NB4 (cell line): ENCODE measurements around the gene ADAM8.

Experiments
- DNase-seq: peaks from one replicate; pipeline ENCODE4 v3.0.0; 2010; ENCODE audit warnings: low read depth
- H3K4me3 ChIP-seq: one replicate; pipeline ENCODE4 v1.5.1; 2011; ENCODE audit warnings: mild to moderate bottlenecking, low read depth, low read length, moderate library complexity
- MYC ChIP-seq: IDR thresholded peaks from 2 replicates; pipeline ENCODE4 v1.6.1; 2011; ENCODE audit warnings: low read depth, low read length
- POLR2A ChIP-seq: IDR thresholded peaks from 2 replicates; pipeline ENCODE4 v1.6.1; 2011; ENCODE audit warnings: mild to moderate bottlenecking; ENCODE audit not compliant: insufficient read length; ENCODE audit errors: extremely low read depth
- TF ChIP-seq, protein P1 (sequence below): IDR thresholded peaks from one replicate; pipeline ENCODE4 v1.5.1; 2012; ENCODE audit warnings: low read depth, low read length
- TF ChIP-seq, protein P2 (sequence below): IDR thresholded peaks from 2 replicates; pipeline ENCODE4 v1.6.1; 2011; ENCODE audit warnings: low read depth, low read length

ADAM8 gene

DNA sequence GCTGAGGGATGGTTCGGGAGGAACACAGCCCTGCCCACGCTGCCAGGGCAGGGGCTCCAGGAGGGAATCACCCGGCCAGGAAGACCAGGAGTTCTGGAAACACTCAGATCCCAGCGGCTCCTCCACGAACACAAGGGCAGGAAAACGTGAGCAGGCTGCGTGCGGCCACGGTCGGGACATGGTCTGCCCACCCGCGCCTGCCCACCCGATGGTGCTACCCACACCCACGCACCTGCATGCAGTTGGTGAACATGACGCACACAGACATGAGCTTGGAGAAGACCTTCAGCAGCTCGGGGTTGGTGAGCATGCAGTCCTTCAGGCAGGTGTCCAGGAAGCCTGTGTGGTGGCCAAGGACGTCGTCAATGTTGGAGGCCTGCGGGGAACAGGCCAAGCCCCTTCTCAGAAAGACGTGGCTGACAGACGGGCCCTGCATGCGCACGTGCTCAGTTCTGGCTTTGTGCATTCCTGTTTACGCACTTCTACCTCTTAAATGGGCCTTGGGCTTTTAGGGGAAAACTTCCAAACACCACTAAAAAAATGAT is 6.2 kb upstream of the ADAM8 start:
- DNase-seq: no peak
- no peak for TF ChIP-seq POLR2A
- TF ChIP-seq, protein P1, sequence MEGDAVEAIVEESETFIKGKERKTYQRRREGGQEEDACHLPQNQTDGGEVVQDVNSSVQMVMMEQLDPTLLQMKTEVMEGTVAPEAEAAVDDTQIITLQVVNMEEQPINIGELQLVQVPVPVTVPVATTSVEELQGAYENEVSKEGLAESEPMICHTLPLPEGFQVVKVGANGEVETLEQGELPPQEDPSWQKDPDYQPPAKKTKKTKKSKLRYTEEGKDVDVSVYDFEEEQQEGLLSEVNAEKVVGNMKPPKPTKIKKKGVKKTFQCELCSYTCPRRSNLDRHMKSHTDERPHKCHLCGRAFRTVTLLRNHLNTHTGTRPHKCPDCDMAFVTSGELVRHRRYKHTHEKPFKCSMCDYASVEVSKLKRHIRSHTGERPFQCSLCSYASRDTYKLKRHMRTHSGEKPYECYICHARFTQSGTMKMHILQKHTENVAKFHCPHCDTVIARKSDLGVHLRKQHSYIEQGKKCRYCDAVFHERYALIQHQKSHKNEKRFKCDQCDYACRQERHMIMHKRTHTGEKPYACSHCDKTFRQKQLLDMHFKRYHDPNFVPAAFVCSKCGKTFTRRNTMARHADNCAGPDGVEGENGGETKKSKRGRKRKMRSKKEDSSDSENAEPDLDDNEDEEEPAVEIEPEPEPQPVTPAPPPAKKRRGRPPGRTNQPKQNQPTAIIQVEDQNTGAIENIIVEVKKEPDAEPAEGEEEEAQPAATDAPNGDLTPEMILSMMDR: no peak
- TF ChIP-seq, protein P2, sequence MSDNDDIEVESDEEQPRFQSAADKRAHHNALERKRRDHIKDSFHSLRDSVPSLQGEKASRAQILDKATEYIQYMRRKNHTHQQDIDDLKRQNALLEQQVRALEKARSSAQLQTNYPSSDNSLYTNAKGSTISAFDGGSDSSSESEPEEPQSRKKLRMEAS: no peak
- TF ChIP-seq MYC: no peak
- no peak overlapping the region for H3K4me3 ChIP-seq

DNA sequence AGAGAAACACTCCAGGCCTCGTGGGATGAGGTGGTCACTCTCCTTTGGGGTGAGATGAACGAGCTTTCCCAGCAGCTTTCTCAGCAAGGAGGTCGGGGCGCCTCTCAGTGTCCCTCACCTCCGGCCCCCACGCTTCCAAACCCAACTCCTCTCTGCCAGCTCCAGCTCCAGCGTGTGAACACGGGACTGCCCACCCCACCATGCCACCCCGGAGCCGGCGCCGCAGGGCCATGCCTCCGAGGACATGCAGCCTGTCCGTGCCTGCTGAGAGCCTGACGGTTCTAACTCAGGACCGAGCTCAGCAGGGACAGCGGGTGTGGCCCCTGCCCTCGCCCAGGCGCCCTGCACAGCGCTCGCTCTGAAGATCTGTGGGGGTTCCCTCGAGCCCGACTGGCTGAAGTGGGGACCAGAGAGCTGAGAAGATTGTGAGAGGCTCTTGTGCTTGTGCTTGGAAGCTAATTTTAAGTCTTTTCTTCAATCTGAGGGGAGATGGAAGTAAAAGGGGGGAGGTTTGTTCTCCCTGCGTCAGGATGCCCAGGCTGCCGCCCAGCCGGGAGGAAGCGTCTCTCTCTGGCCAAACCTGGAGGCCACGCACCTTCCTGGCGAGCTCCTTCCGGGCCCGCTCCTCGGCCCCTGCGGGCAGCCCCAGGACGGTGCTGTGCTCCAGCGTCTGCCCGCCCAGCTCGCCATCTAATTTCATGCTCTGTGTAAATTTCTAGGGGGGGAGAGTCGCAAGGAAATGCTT is 5.1 kb upstream of the ADAM8 start:
- TF ChIP-seq POLR2A: no peak
- TF ChIP-seq MYC: no peak
- TF ChIP-seq, protein P1: no peak
- TF ChIP-seq, protein P2: no peak
- no peak for DNase-seq
- no peak overlapping the region for H3K4me3 ChIP-seq

DNA sequence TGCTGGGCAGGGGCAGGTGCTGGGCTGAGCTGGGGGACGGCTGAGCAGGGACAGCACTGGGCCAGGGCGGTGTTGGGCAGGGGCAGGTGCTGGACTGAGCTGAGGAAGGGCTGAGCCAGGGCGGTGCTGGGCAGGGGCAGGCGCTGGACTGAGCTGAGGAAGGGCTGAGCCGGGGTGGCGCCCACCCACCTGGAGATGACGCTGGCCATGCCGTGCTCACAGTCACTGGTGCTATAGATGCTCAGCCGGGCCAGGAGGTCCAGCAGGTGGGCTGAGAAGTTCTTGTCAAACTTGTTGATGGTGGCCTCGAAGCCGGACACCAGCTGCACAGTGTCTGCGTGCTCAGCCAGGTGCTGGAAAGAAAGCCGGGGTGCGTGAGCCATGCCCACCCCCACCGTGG is 4.4 kb upstream of the ADAM8 start:
- H3K4me3 ChIP-seq: no peak overlapping the region
- DNase-seq: no peak
- TF ChIP-seq, protein P2: no peak
- no peak for TF ChIP-seq POLR2A

DNA sequence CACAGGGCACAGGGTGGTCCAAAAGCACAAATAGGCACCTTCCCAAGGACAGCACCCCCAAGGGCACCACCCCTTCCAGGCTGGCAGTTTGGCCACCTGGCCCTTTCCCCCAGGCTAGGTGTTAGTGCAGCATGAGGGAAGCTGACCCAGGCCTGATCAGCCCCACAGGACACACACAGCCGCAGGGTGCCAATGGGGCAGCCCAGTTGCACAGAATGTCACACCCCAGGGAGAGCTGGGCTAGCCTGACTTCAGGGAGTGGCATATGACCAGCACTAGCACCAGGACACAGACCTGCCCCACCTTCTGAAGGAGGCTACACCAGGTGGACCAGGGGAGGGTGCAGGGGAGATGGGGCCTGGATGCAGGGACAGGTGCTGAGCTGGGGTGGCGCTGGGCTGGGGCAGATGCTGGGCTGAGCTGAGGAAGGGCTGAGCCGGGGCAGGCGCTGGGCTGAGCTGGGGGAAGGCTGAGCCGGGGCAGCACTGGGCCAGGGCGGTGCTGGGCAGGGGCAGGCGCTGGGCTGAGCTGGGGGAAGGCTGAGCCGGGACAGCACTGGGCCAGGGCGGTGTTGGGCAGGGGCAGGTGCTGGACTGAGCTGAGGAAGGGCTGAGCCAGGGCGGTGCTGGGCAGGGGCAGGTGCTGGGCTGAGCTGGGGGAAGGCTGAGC is 3.9 kb upstream of the ADAM8 start:
- no peak overlapping the region for H3K4me3 ChIP-seq
- DNase-seq: no peak
- TF ChIP-seq, protein P2: no peak
- TF ChIP-seq POLR2A (no peak), MYC (no peak)
- TF ChIP-seq, protein P1: no peak

DNA sequence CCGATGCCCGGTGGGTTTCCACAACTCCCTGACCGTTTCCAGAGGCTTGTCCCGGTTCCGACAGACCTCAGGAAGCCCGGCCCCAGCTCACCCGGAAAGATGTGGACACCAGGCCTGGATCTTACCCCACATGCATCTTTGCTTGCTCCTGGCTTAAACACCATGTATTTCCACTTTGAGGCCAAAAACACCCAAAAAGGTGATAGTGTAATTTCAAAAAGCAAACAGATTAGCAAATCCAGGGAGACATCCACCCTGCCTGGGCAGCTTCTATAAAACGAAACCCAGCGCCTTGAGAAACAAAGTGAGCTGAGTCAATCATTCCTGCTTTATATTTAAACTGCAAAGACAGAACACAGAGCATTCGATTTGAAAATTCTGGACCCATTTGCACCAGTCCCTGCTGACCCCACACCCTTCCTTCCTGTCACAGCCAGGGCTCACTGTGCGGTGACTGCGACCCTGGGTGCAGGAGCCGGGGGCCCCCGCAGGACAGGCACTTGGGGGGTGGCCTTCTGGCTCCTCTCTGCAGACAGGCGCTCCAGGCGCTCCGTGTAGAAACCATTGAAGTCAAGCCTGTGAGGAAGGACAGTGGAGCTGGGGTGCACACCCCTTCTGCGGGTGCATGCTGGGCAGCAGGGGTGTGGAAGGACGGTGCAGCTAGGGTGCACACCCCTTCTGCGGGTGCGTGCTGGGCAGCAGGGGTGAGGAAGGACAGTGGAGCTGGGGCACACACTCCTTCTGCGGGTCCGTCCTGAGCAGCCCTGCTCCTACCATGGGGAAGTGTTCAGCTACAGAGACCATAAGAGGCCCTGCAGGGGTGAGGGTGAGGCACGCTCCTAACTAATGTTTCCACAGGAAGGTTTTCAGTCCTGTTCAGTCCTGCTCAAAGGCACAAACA is 2.9 kb upstream of the ADAM8 start:
- peak overlapping the region; percentile 37 for H3K4me3 ChIP-seq
- peak; percentile 90 for DNase-seq
- TF ChIP-seq, protein P2: peak; percentile 16; the same call in 1 of the 2 replicates
- TF ChIP-seq POLR2A (no peak), MYC (no peak)
- TF ChIP-seq, protein P1: no peak
